SKM-1 treated with dmso at 0.1 percent for 144 hours (cell line): ENCODE results near the gene TMEM258.

Experiments
- DNase-seq: peaks from one replicate; lab custom pipeline; 2025; ENCODE audit not compliant: unreplicated experiment; lab: John Stamatoyannopoulos, UW

TMEM258 gene

DNA sequence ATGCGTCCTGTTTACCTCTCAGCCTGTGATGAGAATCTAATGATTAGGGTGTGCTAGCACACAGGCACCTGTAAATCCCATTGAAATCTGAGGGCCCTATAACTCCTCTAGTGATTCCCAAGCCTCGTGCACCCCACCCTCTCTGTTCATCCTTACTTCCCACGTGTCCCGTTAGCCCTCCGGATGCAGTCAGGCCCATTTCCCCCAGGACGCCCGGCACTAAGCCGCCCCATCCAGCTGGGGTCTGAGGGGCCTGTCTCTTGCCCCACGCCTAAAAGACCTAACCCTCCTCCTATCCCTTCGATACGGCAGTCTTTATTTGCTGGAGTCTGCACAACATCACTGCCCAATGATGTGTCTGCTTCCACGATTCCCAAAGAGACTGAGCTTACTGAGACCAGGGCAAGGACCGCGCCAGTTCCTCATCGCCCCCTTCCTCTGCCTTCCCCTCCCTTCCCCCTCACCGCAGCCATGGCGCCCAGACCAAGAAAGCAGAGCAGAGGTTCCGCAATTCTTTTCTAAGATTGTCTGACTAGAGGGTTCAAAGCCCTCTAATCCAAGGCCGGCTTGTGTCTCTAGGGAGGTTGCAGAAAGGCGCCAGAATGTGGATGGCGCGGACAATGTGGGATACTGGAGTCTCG lies 34.7 kb upstream of the TMEM258 start:
- DNase-seq, result peak; percentile 66

DNA sequence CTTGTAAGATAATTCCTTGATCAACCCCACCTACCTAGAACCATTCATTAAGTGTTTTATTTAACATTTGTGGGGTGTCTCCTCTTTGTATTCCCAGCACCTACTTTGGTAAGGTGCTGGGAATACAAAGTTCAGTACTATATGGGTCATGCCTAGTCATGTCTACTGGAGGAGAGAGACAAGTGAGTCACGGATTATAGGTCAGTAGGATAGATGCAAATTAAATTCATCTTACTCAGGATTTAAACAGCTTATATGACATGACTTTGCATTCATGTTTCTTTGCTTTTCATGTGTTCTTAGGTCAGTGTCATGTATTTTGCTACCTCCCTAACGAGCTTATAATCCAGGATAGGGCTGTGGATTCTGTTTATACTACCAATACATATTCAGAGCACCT lies 27.8 kb upstream of the TMEM258 start:
- DNase-seq, result no peak

DNA sequence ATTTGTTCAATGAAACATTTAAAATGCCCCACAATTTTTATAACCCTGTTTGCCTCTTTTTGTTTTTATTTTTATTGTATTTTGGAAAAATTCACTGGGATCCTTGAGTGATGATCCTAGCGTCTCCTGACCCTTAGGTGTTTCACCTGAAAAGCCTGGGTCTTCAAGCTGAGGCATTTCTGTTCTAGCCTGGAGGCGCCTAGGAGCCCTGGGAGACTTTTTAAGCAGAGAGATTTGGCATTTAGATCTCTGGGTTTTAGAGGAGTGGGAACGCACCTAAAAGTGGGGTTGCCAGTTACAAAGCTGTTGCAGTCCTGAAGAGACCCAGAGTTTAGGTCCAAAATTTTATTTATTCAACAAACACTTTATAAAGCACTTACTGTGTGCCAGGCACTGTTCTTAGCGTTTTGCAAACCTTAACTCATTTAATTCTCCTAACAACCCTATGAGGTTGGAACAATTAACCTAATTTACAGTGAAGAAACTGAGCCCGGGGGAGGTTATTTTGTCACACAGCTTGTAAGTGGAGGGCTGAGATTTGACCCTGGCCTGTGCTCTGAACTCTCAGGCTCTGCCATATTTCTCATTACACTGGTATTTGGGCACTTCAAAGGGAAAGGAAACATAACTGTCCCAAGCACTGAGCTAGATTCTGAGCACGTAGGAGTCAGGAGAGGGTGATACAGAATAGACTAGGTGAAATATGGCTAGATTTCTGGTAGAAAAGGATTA lies 25.2 kb upstream of the TMEM258 start:
- no peak for DNase-seq

DNA sequence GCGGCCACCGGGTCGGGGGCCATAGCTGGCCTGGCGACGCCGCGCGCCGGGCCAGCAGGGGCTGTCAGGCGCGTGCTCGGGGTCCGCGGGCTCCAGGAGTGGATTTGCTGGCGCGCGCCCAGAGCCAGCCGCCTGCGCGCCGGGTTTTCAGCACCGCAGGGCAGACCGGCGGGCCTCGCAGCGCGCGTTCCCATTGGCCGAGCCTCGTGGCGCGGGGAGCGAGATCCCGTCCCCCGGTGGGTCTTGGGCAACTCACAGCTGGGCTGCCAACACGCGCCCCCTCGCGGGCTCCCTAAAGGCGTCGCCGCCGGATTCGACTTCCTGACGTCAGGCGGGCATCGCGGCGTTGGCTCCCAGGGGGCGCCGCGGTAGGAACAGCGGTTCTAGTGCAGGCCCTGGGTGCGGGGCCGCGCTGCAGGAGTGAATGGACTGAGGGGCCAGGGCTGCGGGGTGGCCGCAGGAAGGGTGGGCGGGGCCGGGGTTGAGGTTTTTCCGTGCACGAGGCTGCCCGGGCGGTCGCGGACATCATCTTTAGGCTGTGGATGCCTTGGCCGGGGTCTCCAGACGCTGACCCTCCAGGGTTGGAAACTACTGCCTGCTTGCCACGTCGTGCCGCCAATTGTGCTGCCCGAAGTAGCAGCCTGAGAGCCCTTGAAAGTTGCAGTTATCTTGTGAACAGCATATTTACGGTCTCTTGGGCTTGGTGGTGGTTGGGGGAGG lies 24.5 kb upstream of the TMEM258 start, which contains the start of gene FADS1:
FADS1 (minus strand) TSS at position 268 of the 720 bp plus-strand sequence; CDS start at position 194, 74 bp downstream.
- peak; percentile 91 for DNase-seq

DNA sequence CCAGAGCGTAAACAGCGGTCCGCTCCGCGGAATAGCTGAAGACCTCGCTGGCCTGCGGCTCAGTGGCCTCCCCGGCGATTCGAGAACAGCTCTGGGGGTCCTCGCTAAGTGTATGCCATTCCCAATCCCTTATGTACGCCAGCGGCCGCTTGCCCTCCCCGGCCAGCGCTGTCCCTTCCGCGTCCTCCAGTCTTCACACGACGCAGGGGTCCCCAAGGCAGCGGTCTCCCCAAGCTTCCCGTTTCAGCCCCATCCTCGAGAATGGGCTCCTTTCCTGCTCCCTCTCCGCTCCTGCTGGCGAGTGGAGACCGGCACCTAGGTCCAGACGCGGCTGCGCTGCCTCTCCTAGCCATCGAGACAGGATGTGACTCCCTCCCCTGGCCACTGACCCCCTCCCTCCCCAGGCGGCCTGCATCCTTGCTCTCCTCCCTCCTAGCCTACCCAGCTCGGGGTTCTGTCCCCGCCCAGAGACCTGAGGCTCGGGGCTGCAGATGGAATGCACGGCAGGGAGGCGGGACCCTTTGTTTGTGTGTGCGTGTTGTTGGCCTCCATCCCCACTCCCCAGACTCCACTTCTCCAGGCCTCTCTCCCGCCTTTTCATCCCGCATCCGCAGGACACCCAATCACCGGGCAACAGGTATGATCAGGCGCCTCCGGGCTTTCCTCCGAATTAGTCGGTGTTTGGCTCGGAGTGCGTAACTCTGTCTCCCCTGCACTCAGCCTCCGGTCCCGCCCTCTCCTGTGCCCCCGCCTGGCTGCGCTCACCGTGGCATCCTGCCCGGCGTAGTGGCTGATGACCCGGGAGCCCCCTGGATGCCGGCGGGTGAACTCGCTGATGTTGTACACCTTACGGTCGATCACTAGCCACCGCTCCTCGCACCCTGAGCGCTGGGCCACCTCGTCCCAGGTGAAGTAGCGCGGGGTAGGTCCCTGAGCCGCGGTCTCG lies 23.7 kb upstream of the TMEM258 start:
- DNase-seq, result peak; percentile 35

DNA sequence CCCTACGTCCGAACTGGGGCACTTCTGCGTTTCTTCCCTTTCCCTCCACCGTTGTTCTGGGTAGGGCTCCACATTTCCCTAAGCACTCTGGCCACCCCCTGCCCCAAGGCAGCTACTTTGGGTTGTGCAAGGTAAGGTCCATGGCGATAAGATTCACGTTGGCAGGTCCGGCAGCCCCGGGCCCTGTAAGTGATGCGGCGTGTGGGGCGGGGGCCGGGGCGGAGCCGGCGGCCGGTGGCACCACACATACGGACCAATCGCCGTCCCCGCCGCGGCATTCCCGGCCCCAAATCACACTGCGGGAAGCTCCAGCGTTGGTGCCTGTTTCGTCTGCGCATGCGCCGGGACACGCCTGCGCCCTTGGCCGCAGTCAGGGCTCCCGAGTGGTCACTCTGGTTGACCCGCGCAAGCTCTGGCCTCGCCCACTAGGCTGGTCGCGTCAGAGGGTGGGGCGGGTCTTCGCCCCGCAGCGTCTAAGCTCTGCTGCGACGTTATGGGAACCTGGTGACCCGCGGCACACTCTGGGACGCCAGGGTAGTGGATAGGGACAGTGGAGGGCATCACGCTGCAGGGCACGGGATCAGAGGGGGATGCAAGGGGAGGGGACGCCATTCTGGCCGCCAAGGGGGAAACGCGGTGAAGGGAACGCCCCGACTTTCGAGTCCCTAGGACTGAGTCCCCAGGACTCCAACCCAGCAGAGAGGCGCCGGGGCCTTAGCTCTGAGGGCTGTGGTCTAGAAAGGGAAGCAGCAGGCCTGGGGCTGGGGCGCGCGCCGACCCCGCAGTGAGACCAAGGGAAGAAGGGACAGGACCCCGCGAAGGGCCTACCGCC lies 22.8 kb upstream of the TMEM258 start:
- peak; percentile 63 for DNase-seq

DNA sequence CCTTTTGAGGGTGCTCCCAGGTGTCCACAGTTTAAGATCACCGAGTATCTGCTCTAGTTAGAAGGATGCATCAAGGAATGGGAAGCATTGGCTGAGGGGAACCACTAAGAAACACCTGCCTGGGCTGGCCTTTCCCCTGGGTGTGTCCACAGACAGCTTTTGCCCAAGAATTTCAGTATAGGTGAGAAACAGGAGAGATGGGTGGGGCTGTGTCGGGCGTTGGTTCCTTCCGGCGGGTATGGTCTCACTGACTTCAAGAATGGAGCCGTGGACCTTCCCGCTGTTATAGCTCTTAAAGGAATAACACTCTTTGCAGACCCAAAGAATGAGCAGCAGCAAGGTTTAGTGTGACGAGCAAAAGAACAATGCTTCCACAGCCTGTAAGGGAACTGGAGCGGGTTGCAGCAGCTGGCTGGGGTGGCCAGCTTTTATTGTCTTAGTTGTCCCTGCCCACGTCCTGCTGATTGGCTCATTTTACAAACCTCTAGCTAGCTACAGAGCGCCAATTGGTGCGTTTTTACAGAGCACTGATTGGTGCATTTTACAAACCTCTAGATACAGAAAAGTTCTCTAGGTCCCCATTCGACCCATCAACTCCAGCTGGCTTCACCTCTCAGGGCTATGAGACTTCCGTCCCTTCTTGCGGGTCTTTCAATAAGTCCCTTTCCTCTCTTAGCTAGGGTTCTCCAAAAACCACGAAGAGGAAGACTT lies 22.0 kb upstream of the TMEM258 start:
- DNase-seq, result no peak

DNA sequence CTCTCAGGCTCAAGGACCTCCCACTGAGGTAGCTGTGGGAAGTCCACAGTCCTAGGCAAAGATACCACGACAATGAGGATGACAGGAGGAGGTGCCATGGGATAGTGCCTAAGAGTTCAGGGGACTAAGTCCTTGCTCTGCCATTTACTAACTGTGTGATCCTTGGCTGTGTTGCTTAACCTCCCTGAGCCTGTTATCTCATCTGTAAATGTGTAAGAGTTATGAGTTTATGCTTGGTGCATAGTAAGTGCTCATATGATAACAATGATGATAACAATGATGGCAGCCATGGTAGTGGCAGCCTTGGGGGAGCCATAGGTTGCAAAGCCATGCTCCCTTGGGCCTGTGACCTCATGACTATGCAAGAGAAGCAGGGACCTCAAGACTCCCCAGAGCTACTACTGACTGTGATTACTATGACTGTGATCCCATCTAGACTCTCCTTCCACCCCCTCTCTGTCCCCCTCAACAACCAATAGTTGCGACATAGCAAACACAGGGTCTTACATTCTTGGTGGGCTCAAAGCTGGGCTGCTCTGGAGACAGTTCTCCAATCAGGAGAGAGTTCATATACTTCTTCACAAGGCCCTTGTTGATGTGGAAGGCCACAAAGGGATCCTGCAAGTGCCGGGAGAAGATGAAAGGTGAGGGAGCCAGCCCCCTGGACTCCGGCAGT lies 20.5 kb upstream of the TMEM258 start:
- no peak for DNase-seq

DNA sequence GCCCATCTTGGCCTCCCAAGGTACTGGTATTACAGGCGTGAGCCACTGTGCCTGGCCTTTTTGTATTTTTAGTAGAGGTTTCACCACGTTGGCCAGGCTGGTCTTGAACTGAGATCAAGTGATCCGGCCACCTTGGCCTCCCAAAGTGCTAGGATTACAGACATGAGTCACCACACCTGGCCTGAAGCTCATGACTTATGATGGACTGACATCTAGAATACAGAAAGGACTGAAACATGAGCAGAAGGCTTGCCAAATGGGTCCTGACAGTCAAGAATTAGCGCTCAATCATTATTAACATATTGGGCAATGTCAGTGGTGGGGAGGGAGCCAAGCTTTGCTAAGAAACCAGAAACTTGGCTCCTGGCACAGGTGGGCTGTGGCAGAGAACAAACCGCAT lies 19.4 kb upstream of the TMEM258 start:
- DNase-seq, result no peak

DNA sequence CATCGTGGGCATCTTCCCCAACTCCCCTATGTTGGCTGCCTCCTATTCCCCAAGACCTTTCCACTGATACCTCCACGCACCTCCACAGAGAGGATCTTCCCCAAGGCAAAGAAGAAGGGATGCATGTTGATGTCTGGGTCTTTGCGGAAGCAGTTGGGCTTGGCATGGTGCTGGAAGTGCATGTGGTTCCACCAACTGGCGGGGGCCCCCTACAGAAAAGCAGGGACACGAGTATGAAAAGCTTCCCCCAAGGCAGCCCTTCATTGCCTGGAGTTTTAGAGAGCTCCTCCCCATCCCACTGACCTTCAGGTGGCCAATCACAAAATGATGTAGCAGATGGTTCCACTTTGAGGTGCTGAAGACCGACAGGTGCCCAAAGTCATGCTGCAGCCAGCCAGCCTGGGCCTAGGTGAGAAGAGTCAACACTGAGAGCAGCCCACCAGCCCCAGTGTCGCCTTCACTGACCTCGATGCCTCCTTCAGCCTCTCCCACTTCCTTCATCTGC lies 18.3 kb upstream of the TMEM258 start:
- no peak for DNase-seq

DNA sequence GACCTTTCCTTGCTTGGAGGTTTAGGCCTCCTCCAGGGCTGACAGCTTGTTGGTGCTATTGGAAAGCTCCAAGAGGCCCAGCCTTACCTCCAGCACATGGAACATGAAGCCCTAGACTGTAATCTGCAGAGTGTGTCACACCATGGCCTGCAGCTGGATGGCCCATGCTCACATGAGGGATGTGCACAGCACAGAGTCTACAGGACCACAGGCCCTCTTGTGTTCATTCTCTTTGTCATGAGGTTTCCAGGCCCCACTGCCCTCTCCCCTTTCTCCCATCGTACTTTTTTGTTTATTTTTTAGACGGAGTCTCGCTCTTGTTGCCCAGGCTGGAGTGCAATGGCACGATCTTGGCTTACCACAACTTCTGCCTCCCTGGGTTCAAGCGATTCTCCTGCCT lies 14.4 kb upstream of the TMEM258 start:
- DNase-seq, result no peak

DNA sequence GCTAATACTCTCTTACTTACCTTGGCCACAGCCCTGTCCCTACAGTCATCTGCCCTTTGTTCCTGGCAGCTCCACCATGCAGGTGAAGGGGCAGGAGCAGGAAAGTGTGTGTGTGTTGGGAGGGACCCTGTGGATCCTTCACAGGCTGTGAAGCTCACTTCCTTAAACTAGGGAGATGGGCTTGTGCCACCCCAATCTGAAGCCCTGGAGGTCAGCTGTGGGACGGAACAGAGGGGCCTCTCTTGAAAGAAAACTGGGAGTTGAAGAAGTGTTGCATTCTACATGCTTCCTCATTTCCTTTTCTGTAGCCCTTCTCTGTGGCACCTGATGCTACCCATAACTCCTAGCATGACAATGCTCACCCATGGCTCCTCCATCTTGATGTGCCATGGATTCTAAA lies 12.7 kb upstream of the TMEM258 start:
- DNase-seq, result no peak

DNA sequence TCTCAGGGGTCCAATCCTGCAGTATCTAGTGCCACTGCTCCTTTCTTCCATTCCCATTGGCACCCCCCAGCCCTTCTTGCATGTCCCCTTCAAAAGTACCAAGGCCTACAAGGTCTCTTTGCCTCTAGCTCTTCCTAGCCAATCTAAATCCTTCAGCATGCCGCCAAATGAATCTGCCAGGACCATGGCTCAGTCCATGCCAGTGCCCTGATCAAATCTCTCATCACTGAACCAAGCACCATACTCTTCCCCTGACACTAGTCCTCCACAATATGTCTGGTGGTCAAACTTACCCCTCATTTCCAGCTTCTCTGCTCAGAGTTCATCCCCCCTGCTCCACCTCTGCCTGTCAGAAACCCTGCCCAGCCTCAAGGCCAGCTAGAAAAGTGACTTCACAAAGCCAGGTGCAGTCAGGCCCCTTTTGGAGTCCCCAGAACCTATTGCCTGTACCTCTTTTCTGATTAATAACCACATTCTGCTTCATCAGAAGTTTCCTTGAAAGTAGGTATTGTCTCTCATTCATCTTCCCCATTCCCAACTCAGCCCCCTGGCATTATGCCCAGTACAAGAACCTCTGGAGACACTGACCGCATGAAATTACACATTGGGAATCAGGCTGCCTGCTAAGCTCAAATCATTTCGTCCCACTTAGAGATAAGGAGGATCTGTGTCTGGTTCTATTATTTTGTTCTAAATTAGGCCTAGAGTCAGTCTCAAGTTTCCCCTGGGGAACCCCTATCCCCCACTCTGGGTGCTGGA lies 11.7 kb upstream of the TMEM258 start:
- no peak for DNase-seq

DNA sequence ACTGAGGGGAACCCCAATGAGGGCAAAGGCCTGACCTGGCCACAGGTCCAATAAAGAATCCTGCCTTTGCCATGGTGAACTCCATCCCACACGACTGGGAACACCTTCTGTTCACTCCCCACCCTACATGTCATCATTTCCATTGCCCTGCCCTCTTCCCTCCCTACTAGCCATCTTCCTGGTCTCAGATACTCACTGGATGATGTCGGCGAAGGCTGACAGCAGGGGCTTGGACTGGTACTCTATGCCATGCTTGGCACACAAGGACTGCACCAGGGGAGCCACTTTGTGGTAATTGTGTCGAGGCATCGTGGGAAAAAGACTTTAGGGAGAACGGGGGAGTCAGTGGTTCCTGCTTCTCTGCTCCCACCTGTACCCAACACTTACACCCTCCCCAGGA lies 10.2 kb upstream of the TMEM258 start:
- DNase-seq, result no peak

DNA sequence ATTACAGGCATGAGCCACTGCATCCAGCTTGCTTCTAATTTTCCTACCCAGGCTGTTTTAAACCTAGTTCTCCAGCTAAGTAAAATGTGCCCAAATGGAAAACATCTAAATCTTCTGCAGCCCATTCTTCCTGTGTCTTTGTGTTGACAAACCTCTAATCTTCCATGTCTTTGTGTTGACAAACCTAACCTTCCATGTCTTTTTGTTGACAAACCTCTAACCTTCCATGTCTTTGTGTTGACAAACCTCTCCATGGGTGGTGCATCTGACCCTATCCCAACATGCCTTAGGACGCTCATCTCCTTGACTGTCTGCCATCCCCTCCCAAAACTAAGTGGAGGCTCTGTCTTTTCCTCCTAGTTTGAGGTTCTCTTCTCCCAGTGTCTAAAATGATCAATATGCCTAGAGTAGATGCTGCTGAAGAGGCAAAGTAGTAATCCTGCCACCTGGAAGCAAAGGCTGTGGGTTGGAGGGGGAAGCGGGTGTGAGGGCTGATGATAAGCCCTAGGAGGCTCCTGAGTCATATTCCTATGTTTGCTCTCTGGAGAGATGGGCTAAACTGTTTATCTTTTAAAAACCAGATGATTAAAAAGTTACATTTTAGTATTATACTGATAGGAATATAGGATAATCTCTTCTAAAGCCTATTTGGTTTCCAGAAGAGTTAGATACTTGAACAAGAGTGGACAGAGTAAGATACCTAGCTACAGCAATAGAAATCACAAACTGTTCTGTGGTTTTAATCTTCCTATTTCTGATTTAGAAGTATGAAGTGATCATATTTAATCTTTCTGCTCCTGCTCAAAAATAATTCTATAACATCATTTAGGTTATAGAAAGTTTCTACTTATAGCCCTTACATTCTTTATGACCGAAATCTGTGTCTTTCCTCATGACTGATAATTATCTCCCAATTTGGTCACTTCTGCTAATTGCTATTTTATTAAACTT lies 8.2 kb upstream of the TMEM258 start:
- no peak for DNase-seq

DNA sequence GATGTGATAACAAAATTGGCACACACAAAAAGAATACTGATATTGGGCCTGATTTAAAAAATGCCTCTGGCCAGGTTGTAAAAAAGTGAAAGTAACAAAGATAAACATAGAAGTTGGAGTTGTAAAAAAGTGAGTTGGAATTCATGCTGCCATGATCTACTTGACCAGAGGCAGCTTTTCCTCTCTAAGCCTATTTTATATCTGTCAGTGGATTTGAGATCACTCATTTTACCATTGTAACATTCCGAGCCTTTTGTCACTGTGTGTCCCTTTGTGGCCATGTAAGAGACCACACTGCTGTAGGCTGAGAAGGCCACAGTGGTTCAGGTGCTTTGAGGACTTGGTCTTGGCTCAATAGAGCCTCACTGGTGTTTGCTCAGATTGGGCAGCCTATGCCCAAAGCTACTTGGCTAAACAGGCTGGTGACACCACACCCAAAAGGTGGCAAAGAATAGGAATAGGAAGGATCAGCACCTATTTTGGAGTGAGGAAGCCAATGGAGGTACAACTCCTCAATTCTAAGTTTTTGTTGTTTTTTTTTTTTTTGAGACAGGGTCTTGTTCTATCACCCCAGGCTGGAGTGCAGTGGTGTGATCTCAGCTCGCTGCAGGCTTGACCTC lies 7.4 kb upstream of the TMEM258 start:
- no peak for DNase-seq
